HL-60 (cell line): ENCODE results near the gene SPATA6L.
"Not testable (repeated sequence)": the region's sequence is repeated elsewhere in the genome, so short reads cannot be mapped to it uniquely, and the experiment has no call there.

ENCODE experiments used
- DNase-seq, 2 experiments: peaks; one replicate each; pipeline ENCODE4 v3.0.0-alpha.2; 2010 to 2020; ENCODE audit warnings: low read depth in 1 of 2, low spot score in 1 of 2
- H3K27ac ChIP-seq: fragments of 250-450 bp; sonication (Bioruptor Pico); replicated peaks from 2 replicates; pipeline ENCODE4 v1.5.1; 2020; ENCODE audit warnings: mild to moderate bottlenecking, moderate library complexity
- H3K27me3 ChIP-seq: fragments of 250-450 bp; sonication (Bioruptor Pico); 2 replicates; pipeline ENCODE4 v1.5.1; 2021; ENCODE audit warnings: mild to moderate bottlenecking, moderate library complexity; ENCODE audit not compliant: insufficient read depth, poor library complexity, severe bottlenecking
- H3K4me3 ChIP-seq: replicated peaks from 2 replicates; pipeline ENCODE4 v1.5.1; 2011; ENCODE audit warnings: mild to moderate bottlenecking, control low read depth, low read length; ENCODE audit not compliant: insufficient read depth
- GABPA ChIP-seq: IDR thresholded peaks from 2 replicates; pipeline ENCODE4 v1.6.1; 2012; ENCODE audit warnings: low read depth
- POLR2AphosphoS5 ChIP-seq: IDR thresholded peaks from 2 replicates; pipeline ENCODE4 v1.6.1; 2012; ENCODE audit warnings: low read depth
- SPI1 ChIP-seq: IDR thresholded peaks from 2 replicates; pipeline ENCODE4 v1.6.1; 2012; ENCODE audit warnings: low read depth, mild to moderate bottlenecking, borderline replicate concordance
- TF ChIP-seq, protein P1 (sequence below): IDR thresholded peaks from one replicate; pipeline ENCODE4 v1.5.1; 2011; ENCODE audit warnings: low read length, control low read depth, inconsistent platforms; ENCODE audit not compliant: insufficient read depth
- TF ChIP-seq, protein P2 (sequence below): IDR thresholded peaks from 2 replicates; pipeline ENCODE4 v1.6.1; 2012; ENCODE audit warnings: low read depth; ENCODE audit not compliant: insufficient replicate concordance

Gene SPATA6L

DNA sequence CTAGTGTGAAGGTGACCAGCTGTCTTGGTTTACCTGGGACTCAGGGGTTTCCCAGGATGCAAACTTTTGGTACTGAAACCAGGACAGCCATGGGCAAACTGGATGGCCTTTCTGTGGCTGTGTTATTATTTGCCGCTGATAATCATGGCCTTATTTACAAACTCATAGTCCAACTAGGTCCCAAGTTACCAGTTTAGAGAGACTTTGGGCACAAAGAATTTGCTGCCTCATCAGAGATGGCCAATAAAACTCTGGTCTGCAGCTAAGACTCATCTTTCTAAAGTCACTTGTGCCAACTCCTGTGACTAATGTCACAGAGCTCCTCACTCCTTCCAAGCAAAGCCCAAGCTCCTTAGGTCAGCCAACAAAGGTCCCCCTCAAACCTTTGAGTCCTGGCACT is 51.7 kb downstream of the SPATA6L start:
- Histone ChIP-seq H3K27me3 (peaks cover 5% of the 10 kb centered on the region), H3K4me3 (no peak overlapping the region), H3K27ac (no peak overlapping the region)
- no peak for TF ChIP-seq SPI1
- no peak for TF ChIP-seq GABPA
- TF ChIP-seq, protein P1, sequence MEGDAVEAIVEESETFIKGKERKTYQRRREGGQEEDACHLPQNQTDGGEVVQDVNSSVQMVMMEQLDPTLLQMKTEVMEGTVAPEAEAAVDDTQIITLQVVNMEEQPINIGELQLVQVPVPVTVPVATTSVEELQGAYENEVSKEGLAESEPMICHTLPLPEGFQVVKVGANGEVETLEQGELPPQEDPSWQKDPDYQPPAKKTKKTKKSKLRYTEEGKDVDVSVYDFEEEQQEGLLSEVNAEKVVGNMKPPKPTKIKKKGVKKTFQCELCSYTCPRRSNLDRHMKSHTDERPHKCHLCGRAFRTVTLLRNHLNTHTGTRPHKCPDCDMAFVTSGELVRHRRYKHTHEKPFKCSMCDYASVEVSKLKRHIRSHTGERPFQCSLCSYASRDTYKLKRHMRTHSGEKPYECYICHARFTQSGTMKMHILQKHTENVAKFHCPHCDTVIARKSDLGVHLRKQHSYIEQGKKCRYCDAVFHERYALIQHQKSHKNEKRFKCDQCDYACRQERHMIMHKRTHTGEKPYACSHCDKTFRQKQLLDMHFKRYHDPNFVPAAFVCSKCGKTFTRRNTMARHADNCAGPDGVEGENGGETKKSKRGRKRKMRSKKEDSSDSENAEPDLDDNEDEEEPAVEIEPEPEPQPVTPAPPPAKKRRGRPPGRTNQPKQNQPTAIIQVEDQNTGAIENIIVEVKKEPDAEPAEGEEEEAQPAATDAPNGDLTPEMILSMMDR, result no peak
- TF ChIP-seq POLR2AphosphoS5, result no peak
- TF ChIP-seq, protein P2, sequence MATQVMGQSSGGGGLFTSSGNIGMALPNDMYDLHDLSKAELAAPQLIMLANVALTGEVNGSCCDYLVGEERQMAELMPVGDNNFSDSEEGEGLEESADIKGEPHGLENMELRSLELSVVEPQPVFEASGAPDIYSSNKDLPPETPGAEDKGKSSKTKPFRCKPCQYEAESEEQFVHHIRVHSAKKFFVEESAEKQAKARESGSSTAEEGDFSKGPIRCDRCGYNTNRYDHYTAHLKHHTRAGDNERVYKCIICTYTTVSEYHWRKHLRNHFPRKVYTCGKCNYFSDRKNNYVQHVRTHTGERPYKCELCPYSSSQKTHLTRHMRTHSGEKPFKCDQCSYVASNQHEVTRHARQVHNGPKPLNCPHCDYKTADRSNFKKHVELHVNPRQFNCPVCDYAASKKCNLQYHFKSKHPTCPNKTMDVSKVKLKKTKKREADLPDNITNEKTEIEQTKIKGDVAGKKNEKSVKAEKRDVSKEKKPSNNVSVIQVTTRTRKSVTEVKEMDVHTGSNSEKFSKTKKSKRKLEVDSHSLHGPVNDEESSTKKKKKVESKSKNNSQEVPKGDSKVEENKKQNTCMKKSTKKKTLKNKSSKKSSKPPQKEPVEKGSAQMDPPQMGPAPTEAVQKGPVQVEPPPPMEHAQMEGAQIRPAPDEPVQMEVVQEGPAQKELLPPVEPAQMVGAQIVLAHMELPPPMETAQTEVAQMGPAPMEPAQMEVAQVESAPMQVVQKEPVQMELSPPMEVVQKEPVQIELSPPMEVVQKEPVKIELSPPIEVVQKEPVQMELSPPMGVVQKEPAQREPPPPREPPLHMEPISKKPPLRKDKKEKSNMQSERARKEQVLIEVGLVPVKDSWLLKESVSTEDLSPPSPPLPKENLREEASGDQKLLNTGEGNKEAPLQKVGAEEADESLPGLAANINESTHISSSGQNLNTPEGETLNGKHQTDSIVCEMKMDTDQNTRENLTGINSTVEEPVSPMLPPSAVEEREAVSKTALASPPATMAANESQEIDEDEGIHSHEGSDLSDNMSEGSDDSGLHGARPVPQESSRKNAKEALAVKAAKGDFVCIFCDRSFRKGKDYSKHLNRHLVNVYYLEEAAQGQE, result no peak
- no peak for DNase-seq

DNA sequence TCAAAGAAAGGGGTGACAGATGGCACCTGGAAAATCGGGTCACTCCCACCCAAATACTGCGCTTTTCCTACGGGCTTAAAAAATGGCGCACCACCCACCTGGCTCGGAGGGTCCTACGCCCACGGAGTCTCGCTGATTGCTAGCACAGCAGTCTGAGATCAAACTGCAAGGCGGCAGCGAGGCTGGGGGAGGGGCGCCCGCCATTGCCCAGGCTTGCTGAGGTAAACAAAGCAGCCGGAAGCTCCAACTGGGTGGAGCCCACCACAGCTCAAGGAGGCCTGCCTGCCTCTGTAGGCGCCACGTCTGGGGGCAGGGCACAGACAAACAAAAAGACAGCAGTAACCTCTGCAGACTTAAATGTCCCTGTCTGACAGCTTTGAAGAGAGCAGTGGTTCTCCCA is 60.2 kb downstream of the SPATA6L start:
- H3K27me3 ChIP-seq, DNase-seq, H3K27ac ChIP-seq, H3K4me3 ChIP-seq: not testable (repeated sequence)

DNA sequence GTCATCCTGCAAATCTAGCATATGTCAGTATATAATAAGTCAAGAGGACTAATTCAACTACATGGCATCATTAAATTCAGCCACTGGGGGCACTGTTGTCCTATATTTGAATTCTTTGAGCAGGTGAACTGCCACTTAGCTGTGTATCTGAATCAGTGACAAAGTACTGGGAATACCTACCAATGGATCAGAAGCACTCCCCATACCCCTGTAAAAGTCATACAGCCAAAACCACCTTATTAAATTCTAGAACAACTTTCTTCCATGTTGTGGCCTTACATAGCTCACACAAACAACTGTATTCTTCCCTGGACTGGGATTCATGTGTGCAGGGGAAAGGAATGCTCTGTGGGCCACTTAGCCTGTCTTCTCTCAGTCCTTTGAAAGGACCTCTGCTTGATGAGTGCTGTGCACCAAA is 61.6 kb downstream of the SPATA6L start:
- TF ChIP-seq, protein P1, result peak; percentile 60
- TF ChIP-seq, protein P2, result no peak
- Histone ChIP-seq H3K27me3 (no peaks in the 10 kb centered on the region), H3K27ac (no peak overlapping the region), H3K4me3 (no peak overlapping the region)
- peak in 1 of 2 experiments; percentile 73 for DNase-seq

DNA sequence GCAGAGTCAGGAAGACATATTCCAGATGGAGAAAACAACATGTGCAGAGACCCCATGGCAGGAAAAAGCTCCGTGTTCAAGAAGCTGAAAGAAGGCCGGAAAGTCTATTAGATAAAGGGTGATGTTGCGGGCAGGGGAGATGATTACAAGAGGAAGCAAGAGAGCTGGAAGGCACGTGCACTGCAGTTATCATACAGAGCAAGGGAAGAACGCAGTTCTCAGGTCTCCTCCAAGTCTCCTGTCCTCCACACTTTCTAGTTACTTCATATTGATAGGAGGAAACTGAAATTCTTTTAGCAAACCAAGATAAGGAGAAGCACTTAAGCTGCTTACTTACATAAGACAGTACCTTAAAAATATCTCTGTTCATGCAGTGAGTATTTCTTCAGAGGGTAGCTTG is 62.5 kb downstream of the SPATA6L start:
- TF ChIP-seq, protein P2, result no peak
- TF ChIP-seq, protein P1, result no peak
- no peak for TF ChIP-seq SPI1
- no peak for TF ChIP-seq POLR2AphosphoS5
- no peak for TF ChIP-seq GABPA
- no peaks in the 10 kb centered on the region for H3K27me3 ChIP-seq
- H3K4me3 ChIP-seq, result no peak overlapping the region
- no peak for DNase-seq
- no peak overlapping the region for H3K27ac ChIP-seq
